Hepatocyte (in vitro differentiated cells): ENCODE results near the gene RANBP17. TPM values are rescaled to one million over a fixed set of nuclear protein-coding genes. Genes with fewer than 3 reads are reported as not detected.

Experiments
- DNase-seq: peaks from one replicate; pipeline ENCODE4 v3.0.0-alpha.2; 2016; ENCODE audit warnings: low spot score
- H2AFZ ChIP-seq: fragments of 200-600 bp; sonication (generic); 2 replicates; pipeline ENCODE4 v1.6.0; 2016; ENCODE audit warnings: antibody characterized with exemption, mild to moderate bottlenecking
- H3K27ac ChIP-seq: fragments of 200-600 bp; sonication (generic); 2 replicates; pipeline ENCODE4 v1.5.1; 2016; ENCODE audit warnings: mild to moderate bottlenecking
- H3K27me3 ChIP-seq: fragments of 200-600 bp; sonication (generic); 2 replicates; pipeline ENCODE4 v1.6.1; 2016
- H3K36me3 ChIP-seq: fragments of 200-600 bp; sonication (generic); replicated peaks from 2 replicates; pipeline ENCODE4 v1.5.1; 2016; ENCODE audit warnings: low read depth; ENCODE audit not compliant: insufficient read depth
- H3K4me1 ChIP-seq: fragments of 200-600 bp; sonication (generic); 2 replicates; pipeline ENCODE4 v1.5.1; 2016; ENCODE audit warnings: mild to moderate bottlenecking, moderate library complexity; ENCODE audit not compliant: insufficient read depth
- H3K4me2 ChIP-seq: fragments of 200-600 bp; sonication (generic); 2 replicates; pipeline ENCODE4 v1.6.0; 2016
- H3K4me3 ChIP-seq: fragments of 200-600 bp; sonication (generic); 2 replicates; pipeline ENCODE4 v1.5.1; 2016; ENCODE audit warnings: mild to moderate bottlenecking
- H3K79me2 ChIP-seq: fragments of 200-600 bp; sonication (generic); 2 replicates; pipeline ENCODE4 v1.6.0; 2017; ENCODE audit warnings: mild to moderate bottlenecking
- H3K9me2 ChIP-seq: fragments of 200-600 bp; sonication (generic); replicated peaks from 2 replicates; pipeline ENCODE4 v1.6.0; 2017; ENCODE audit warnings: mild to moderate bottlenecking; ENCODE audit not compliant: insufficient read depth
- H3K9me3 ChIP-seq: fragments of 200-600 bp; sonication (generic); 2 replicates; pipeline ENCODE4 v1.5.1; 2016; ENCODE audit warnings: low read depth, mild to moderate bottlenecking
- H4K20me1 ChIP-seq: fragments of 200-600 bp; sonication (generic); 2 replicates; pipeline ENCODE4 v1.6.0; 2016; ENCODE audit warnings: mild to moderate bottlenecking; ENCODE audit not compliant: insufficient read depth, poor library complexity, severe bottlenecking
- EZH2 ChIP-seq: fragments of 200-600 bp; sonication (generic); IDR thresholded peaks from 2 replicates; pipeline ENCODE4 v1.6.1; 2016; ENCODE audit warnings: antibody characterized with exemption, mild to moderate bottlenecking, borderline replicate concordance
- EZH2phosphoT487 ChIP-seq: fragments of 200-600 bp; sonication (generic); IDR thresholded peaks from one replicate; pipeline ENCODE4 v1.6.1; 2018; ENCODE audit warnings: antibody characterized with exemption, mild to moderate bottlenecking, low read depth, moderate library complexity; ENCODE audit not compliant: unreplicated experiment, severe bottlenecking
- WGBS: methylation state at CpG from one replicate; pipeline ENCODE4 v1.1.6; 2016; ENCODE audit warnings: low lambda C conversion rate; ENCODE audit errors: missing lambda C conversion rate; 5-methylcytosine and 5-hydroxymethylcytosine counted together
- polyA plus RNA-seq: library from polyadenylated mRNA; unstranded; fragments of >200 nt; fragmentation: Nextera tagmentation; extraction: Ambion mirVana; gene quantifications from 2 replicates; pipeline ENCODE4 v1.2.1, GENCODE V29; 2016
- total RNA-seq: library from RNA; depleted of rRNA; stranded (reverse); fragments of >200 nt; gene quantifications from 2 replicates; pipeline ENCODE4 v1.2.3, GENCODE V29; 2014
- TF ChIP-seq, protein P1 (sequence below): fragments of 200-600 bp; sonication (generic); IDR thresholded peaks from 2 replicates; pipeline ENCODE4 v1.5.1; 2016; ENCODE audit warnings: antibody characterized with exemption, mild to moderate bottlenecking; ENCODE audit not compliant: poor library complexity

The RANBP17 gene
- total and polyA plus RNA-seq, 2 experiments from 2014 or later, result 11.7 to 17.1 TPM

DNA sequence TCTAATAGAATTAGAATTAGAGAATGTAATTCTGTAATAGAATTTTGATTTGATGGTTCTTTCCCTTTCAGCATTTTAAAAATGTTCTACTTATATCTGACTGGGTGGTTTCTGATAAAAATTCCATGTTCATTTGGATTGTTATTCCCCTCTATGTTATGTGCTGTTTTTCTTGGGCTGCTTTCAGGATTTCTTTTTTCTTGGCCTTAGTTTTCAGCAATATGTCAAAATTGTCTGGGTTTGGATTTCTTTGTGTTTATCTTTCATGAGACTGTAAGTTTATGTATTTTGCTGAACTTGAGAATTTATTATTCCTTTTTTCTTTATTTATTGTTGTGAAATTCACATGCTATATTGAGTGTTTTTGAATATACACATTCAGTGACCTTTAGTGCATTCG, 189.1 kb downstream of the RANBP17 start:
- Histone ChIP-seq H3K4me1 (no peaks in the 10 kb centered on the region), H3K27ac (no peak overlapping the region), H3K4me2 (no peak overlapping the region), H3K4me3 (no peak overlapping the region), H2AFZ (no peak overlapping the region), H3K9me3 (peaks cover 5% of the 10 kb centered on the region), H3K36me3 (no peaks in the 10 kb centered on the region), H3K9me2 (no peaks in the 10 kb centered on the region), H4K20me1 (no peaks in the 10 kb centered on the region), H3K79me2 (no peaks in the 10 kb centered on the region), H3K27me3 (no peaks in the 10 kb centered on the region)
- 96% methylated on average over 1 of the region's 1 CpG for WGBS
- no peak for DNase-seq
- TF ChIP-seq, protein P1, sequence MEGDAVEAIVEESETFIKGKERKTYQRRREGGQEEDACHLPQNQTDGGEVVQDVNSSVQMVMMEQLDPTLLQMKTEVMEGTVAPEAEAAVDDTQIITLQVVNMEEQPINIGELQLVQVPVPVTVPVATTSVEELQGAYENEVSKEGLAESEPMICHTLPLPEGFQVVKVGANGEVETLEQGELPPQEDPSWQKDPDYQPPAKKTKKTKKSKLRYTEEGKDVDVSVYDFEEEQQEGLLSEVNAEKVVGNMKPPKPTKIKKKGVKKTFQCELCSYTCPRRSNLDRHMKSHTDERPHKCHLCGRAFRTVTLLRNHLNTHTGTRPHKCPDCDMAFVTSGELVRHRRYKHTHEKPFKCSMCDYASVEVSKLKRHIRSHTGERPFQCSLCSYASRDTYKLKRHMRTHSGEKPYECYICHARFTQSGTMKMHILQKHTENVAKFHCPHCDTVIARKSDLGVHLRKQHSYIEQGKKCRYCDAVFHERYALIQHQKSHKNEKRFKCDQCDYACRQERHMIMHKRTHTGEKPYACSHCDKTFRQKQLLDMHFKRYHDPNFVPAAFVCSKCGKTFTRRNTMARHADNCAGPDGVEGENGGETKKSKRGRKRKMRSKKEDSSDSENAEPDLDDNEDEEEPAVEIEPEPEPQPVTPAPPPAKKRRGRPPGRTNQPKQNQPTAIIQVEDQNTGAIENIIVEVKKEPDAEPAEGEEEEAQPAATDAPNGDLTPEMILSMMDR, result no peak
- TF ChIP-seq EZH2phosphoT487 (no peak), EZH2 (no peak)

- H4K20me1 ChIP-seq, result no peaks in the 10 kb centered on the region
- no peak overlapping the region for H3K4me2 ChIP-seq
- no peaks in the 10 kb centered on the region for H3K4me1 ChIP-seq
- H3K36me3 ChIP-seq, result no peaks in the 10 kb centered on the region
- no peak overlapping the region for H3K4me3 ChIP-seq
- H3K9me2 ChIP-seq, result no peaks in the 10 kb centered on the region
- no peak overlapping the region for H2AFZ ChIP-seq
- H3K27me3 ChIP-seq, result no peaks in the 10 kb centered on the region
- H3K79me2 ChIP-seq, result no peaks in the 10 kb centered on the region
- DNase-seq, result no peak
- H3K27ac ChIP-seq, result no peak overlapping the region
- no peak for TF ChIP-seq EZH2
- WGBS, result 100% methylated on average over 3 of the region's 3 CpGs
- H3K9me3 ChIP-seq, result peaks cover 14% of the 10 kb centered on the region
These were observed 194.1 kb downstream of the RANBP17 start for GRCh38 chr5:171055875-171056454.

- Histone ChIP-seq H3K9me2 (no peaks in the 10 kb centered on the region), H3K9me3 (peaks cover 15% of the 10 kb centered on the region), H3K79me2 (no peaks in the 10 kb centered on the region), H3K4me1 (no peaks in the 10 kb centered on the region), H3K36me3 (no peaks in the 10 kb centered on the region), H4K20me1 (no peaks in the 10 kb centered on the region), H3K27me3 (no peaks in the 10 kb centered on the region), H3K27ac (no peak overlapping the region), H2AFZ (no peak overlapping the region), H3K4me2 (no peak overlapping the region), H3K4me3 (peak overlapping the region; percentile 3)
- DNase-seq, result no peak
- 88% methylated on average over 2 of the region's 2 CpGs for WGBS
- TF ChIP-seq, protein P1, result no peak
- no peak for TF ChIP-seq EZH2phosphoT487
- no peak for TF ChIP-seq EZH2
These were observed 205.8 kb downstream of the RANBP17 start for GRCh38 chr5:171067540-171068130.

DNA sequence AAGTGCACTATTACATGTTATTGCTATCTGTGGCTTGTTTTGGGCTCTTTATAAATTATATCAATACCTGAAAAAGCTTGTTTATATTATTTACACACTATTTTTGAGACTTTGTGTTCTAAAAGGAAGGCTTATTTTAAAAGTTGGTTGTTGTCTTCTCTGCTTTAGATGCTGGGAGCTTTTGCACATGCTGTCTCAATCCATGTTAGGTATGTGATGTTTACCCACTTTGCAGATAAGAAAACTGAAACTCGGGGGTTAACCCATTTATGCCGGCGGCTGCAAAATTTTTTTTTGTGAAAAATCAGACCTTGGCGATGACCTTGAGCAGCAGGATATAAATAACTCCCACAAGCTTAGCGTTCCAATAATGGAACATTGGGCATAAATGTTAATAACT, 212.9 kb downstream of the RANBP17 start:
- Histone ChIP-seq H4K20me1 (no peaks in the 10 kb centered on the region), H3K4me3 (no peak overlapping the region), H2AFZ (no peak overlapping the region), H3K27me3 (no peaks in the 10 kb centered on the region), H3K4me2 (no peak overlapping the region), H3K36me3 (no peaks in the 10 kb centered on the region), H3K27ac (no peak overlapping the region), H3K79me2 (no peaks in the 10 kb centered on the region), H3K4me1 (no peaks in the 10 kb centered on the region), H3K9me2 (no peaks in the 10 kb centered on the region), H3K9me3 (no peaks in the 10 kb centered on the region)
- TF ChIP-seq, protein P1, result no peak
- TF ChIP-seq EZH2, result no peak
- WGBS, result 90% methylated on average over 5 of the region's 5 CpGs
- DNase-seq, result no peak
